NCI-H69 (cell line): ENCODE data around the gene COG7.

Experiments used
- DNase-seq: peaks from one replicate; lab custom pipeline; 2025; lab: John Stamatoyannopoulos, UW

COG7 gene

GRCh38 chr16:23359092-23359760 lies 93.8 kb downstream of the COG7 start:
- no peak for DNase-seq

- peak; percentile 31 for DNase-seq
These were observed 95.2 kb downstream of the COG7 start for GRCh38 chr16:23357761-23358290.

GRCh38 chr16:23356941-23357340 lies 96.0 kb downstream of the COG7 start:
- DNase-seq, result no peak

GRCh38 chr16:23355106-23355670 lies 97.8 kb downstream of the COG7 start:
- DNase-seq, result no peak

- no peak for DNase-seq
These were observed 98.7 kb downstream of the COG7 start for GRCh38 chr16:23354246-23354645.

- DNase-seq, result no peak
These were observed 99.5 kb downstream of the COG7 start for GRCh38 chr16:23353440-23353839.

- DNase-seq, result peak; percentile 78
These were observed 101.6 kb downstream of the COG7 start for GRCh38 chr16:23351360-23351759.

- peak; percentile 40 for DNase-seq
These were observed 104.2 kb downstream of the COG7 start for GRCh38 chr16:23348579-23349469.

GRCh38 chr16:23345237-23345636 lies 107.8 kb downstream of the COG7 start:
- DNase-seq, result no peak

- DNase-seq, result peak; percentile 54
These were observed 109.1 kb downstream of the COG7 start for GRCh38 chr16:23343643-23344612.

GRCh38 chr16:23342083-23342640 lies 110.8 kb downstream of the COG7 start:
- DNase-seq, result no peak

- no peak for DNase-seq
These were observed 113.2 kb downstream of the COG7 start for GRCh38 chr16:23339787-23340186.
